Endodermal cell (in vitro differentiated cells): ENCODE results near the gene ZNF365. TPM values are rescaled to one million over a fixed set of nuclear protein-coding genes. Genes with fewer than 3 reads are reported as not detected.
"Not testable (repeated sequence)": the region's sequence is repeated elsewhere in the genome, so short reads cannot be mapped to it uniquely, and the experiment has no call there.

Experiments used
- DNase-seq: peaks from one replicate; pipeline ENCODE4 v3.0.0-alpha.2; 2017
- H3K27ac ChIP-seq: 2 replicates; pipeline ENCODE4 v1.5.1; 2013; ENCODE audit warnings: mild to moderate bottlenecking, low read depth, low read length, moderate library complexity
- H3K27me3 ChIP-seq: 2 replicates; pipeline ENCODE4 v1.6.1; 2013; ENCODE audit warnings: mild to moderate bottlenecking, low read length, moderate library complexity; ENCODE audit not compliant: insufficient read depth, control insufficient read depth, poor library complexity, severe bottlenecking
- H3K36me3 ChIP-seq: 2 replicates; pipeline ENCODE4 v1.7.0; 2013; ENCODE audit warnings: mild to moderate bottlenecking, low read length, moderate library complexity; ENCODE audit not compliant: control insufficient read depth, insufficient read depth
- H3K4me1 ChIP-seq: one replicate; pipeline ENCODE4 v1.7.0; 2013; ENCODE audit warnings: low read length; ENCODE audit not compliant: control insufficient read depth, insufficient read depth
- H3K4me3 ChIP-seq: 2 replicates; pipeline ENCODE4 v1.5.1; 2013; ENCODE audit warnings: mild to moderate bottlenecking, low read length, moderate library complexity
- H3K9ac ChIP-seq: 2 replicates; pipeline ENCODE4 v1.6.1; 2013; ENCODE audit warnings: mild to moderate bottlenecking, low read length, moderate library complexity; ENCODE audit not compliant: poor library complexity, severe bottlenecking; ENCODE audit errors: extremely low read depth
- H3K9me3 ChIP-seq: 2 replicates; pipeline ENCODE4 v1.6.1; 2013; ENCODE audit warnings: mild to moderate bottlenecking, low read length, moderate library complexity; ENCODE audit not compliant: control insufficient read depth
- H3K27ac Mint-ChIP-seq: 2 replicates; pipeline ENCODE4 v1.8.0; 2020; ENCODE audit warnings: mixed read lengths
- H3K27me3 Mint-ChIP-seq: 2 replicates; pipeline ENCODE4 v1.8.0; 2021; ENCODE audit warnings: mild to moderate bottlenecking, mixed read lengths; ENCODE audit not compliant: insufficient read depth
- H3K36me3 Mint-ChIP-seq: 2 replicates; pipeline ENCODE4 v1.8.0; 2020; ENCODE audit warnings: low read depth, mixed read lengths
- H3K4me1 Mint-ChIP-seq: 2 replicates; pipeline ENCODE4 v1.8.0; 2020; ENCODE audit warnings: mixed read lengths
- H3K4me3 Mint-ChIP-seq: 2 replicates; pipeline ENCODE4 v1.8.0; 2020; ENCODE audit warnings: mild to moderate bottlenecking, moderate library complexity, mixed read lengths
- H3K9me3 Mint-ChIP-seq: 2 replicates; pipeline ENCODE4 v1.8.0; 2020; ENCODE audit warnings: mild to moderate bottlenecking, mixed read lengths
- CTCF ChIP-seq: fragments of 200-600 bp; sonication (generic); conservative IDR thresholded peaks from 2 replicates; pipeline ENCODE4 v1.5.0; 2021; ENCODE audit warnings: antibody characterized with exemption, mild to moderate bottlenecking
- WGBS, 2 experiments: methylation state at CpG; one replicate each; pipeline versions ENCODE4 v1.1.5 to v1.1.7; 2013; ENCODE audit warnings: missing lambda C conversion rate in 2 of 2, mixed read lengths in 1 of 2; ENCODE audit not compliant: insufficient coverage in 1 of 2, insufficient read length in 1 of 2; 5-methylcytosine and 5-hydroxymethylcytosine counted together
- total RNA-seq, 2 donors: library from RNA; stranded (reverse); fragmentation: NEBNext Ultra II Directional in 1 of 2; extraction: Animal tissue kit (Norgen Biotek cat#: 25700) in 1 of 2; gene quantifications; 2 replicates in 1 of 2; 3 replicates in 1 of 2; pipeline ENCODE4 v1.2.1, GENCODE V29; 2021

The ZNF365 gene
- total RNA-seq, 2 donors from 2014 or later: 0.31 TPM; not detected in 1

GRCh38 chr10:62352356-62352970 lies 21.7 kb upstream of the ZNF365 start:
- H3K4me1 ChIP-seq: no peaks in the 10 kb centered on the region
- no peak overlapping the region for H3K27ac ChIP-seq
- no peaks in the 10 kb centered on the region for H3K9me3 ChIP-seq
- no peak overlapping the region for H3K4me3 Mint-ChIP-seq
- no peak for DNase-seq
- no peak overlapping the region for H3K4me3 ChIP-seq
- no peaks in the 10 kb centered on the region for H3K27me3 ChIP-seq
- no peak for TF ChIP-seq CTCF
- H3K36me3 ChIP-seq: no peaks in the 10 kb centered on the region
- peaks cover 36% of the 10 kb centered on the region for H3K9me3 Mint-ChIP-seq
- H3K4me1 Mint-ChIP-seq: no peaks in the 10 kb centered on the region
- no peaks in the 10 kb centered on the region for H3K36me3 Mint-ChIP-seq
- peaks cover 1% of the 10 kb centered on the region for H3K27me3 Mint-ChIP-seq
- H3K27ac Mint-ChIP-seq: no peak overlapping the region
- H3K9ac ChIP-seq: no peak overlapping the region

- Histone ChIP-seq H3K4me3 (no peak overlapping the region), H3K27me3 (no peaks in the 10 kb centered on the region), H3K9me3 (no peaks in the 10 kb centered on the region), H3K4me1 (no peaks in the 10 kb centered on the region), H3K9ac (no peak overlapping the region), H3K36me3 (no peaks in the 10 kb centered on the region), H3K27ac (no peak overlapping the region)
- DNase-seq: no peak
- 100% methylated on average over 2 of the region's 2 CpGs; no CpG with 5 or more reads in 1 of the 2 experiments for WGBS, 2 experiments
- Mint-ChIP-seq H3K4me1 (no peaks in the 10 kb centered on the region), H3K27me3 (no peaks in the 10 kb centered on the region), H3K27ac (no peak overlapping the region), H3K9me3 (peaks cover 20% of the 10 kb centered on the region), H3K36me3 (no peaks in the 10 kb centered on the region), H3K4me3 (no peak overlapping the region)
- TF ChIP-seq CTCF: no peak
These were observed 19.3 kb upstream of the ZNF365 start for GRCh38 chr10:62354916-62355315.

GRCh38 chr10:62356447-62356846 lies 17.7 kb upstream of the ZNF365 start:
- H3K9me3 ChIP-seq: no peaks in the 10 kb centered on the region
- H3K4me3 Mint-ChIP-seq: no peak overlapping the region
- H3K9me3 Mint-ChIP-seq: peaks cover 5% of the 10 kb centered on the region
- H3K36me3 Mint-ChIP-seq: no peaks in the 10 kb centered on the region
- H3K27me3 Mint-ChIP-seq: no peaks in the 10 kb centered on the region
- no peak for TF ChIP-seq CTCF
- H3K27ac Mint-ChIP-seq: no peak overlapping the region
- no peak overlapping the region for H3K27ac ChIP-seq
- no peaks in the 10 kb centered on the region for H3K4me1 ChIP-seq
- H3K36me3 ChIP-seq: no peaks in the 10 kb centered on the region
- no peaks in the 10 kb centered on the region for H3K4me1 Mint-ChIP-seq
- DNase-seq: no peak
- H3K27me3 ChIP-seq: no peaks in the 10 kb centered on the region
- 86 to 96% methylated on average over 1 to 2 of the region's 2 CpGs for WGBS, 2 experiments
- H3K9ac ChIP-seq: no peak overlapping the region
- no peak overlapping the region for H3K4me3 ChIP-seq

GRCh38 chr10:62358151-62358550 lies 16.0 kb upstream of the ZNF365 start:
- not testable (repeated sequence) for H3K4me1 ChIP-seq, H3K9me3 ChIP-seq, H3K36me3 ChIP-seq, H3K27me3 Mint-ChIP-seq, H3K4me3 ChIP-seq, H3K4me3 Mint-ChIP-seq, H3K9me3 Mint-ChIP-seq, H3K27me3 ChIP-seq, DNase-seq, H3K36me3 Mint-ChIP-seq, H3K27ac ChIP-seq, H3K27ac Mint-ChIP-seq, H3K9ac ChIP-seq, H3K4me1 Mint-ChIP-seq
- 69 to 90% methylated on average over 1 to 2 of the region's 2 CpGs for WGBS, 2 experiments
